Activated CD8-positive, alpha-beta T cell treated with anti-CD3 and anti-CD28 coated beads, Interleukin-2, amount 10 ng/mL, durations not matched to agents 7 days and 5 days (primary cell): ENCODE measurements around the gene RABAC1. TPM values are rescaled to one million over a fixed set of nuclear protein-coding genes. Genes with fewer than 3 reads are reported as not detected.

Source experiments
- ATAC-seq: fragments of 150-1000 bp; cut with Tn5 transposase; one replicate; pipeline ENCODE4 v1.10.0; 2021; ENCODE audit warnings: moderate library complexity
- CTCF ChIA-PET: fragments of 350-600 bp; sonication (Branson Sonifier 250); formaldehyde crosslinking; loops from one replicate; lab custom pipeline; 2021; ENCODE audit warnings: antibody characterized with exemption; lab: Charles Lee
- POLR2A ChIA-PET: fragments of 350-600 bp; sonication (Branson Sonifier 250); formaldehyde crosslinking; loops from one replicate; lab custom pipeline; 2021; ENCODE audit warnings: antibody characterized with exemption; lab: Charles Lee
- DNase-seq: peaks from one replicate; pipeline ENCODE4 v3.0.0-alpha.2; 2020
- H3K27ac Mint-ChIP-seq: one replicate; pipeline ENCODE4 v1.8.0; 2021; ENCODE audit warnings: mild to moderate bottlenecking, mixed read lengths
- H3K27me3 Mint-ChIP-seq: one replicate; pipeline ENCODE4 v1.8.0; 2021; ENCODE audit warnings: low read depth, mixed read lengths
- H3K36me3 Mint-ChIP-seq: one replicate; pipeline ENCODE4 v1.8.0; 2021; ENCODE audit warnings: low read depth, mixed read lengths
- H3K4me1 Mint-ChIP-seq: one replicate; pipeline ENCODE4 v1.8.0; 2021; ENCODE audit warnings: low read depth, mixed read lengths
- H3K4me3 Mint-ChIP-seq: one replicate; pipeline ENCODE4 v1.8.0; 2021; ENCODE audit warnings: mild to moderate bottlenecking, mixed read lengths
- H3K9me3 Mint-ChIP-seq: one replicate; pipeline ENCODE4 v1.8.0; 2022; ENCODE audit warnings: mixed read lengths; ENCODE audit not compliant: insufficient read depth
- total RNA-seq, 2 experiments: library from RNA; stranded (reverse); gene quantifications; one replicate each; pipeline ENCODE4 v1.2.3, GENCODE V29; 2021

RABAC1 gene
- total RNA-seq, 2 experiments from 2014 or later, result 63.0 to 63.4 TPM

GRCh38 chr19:41984961-41985360, 25.8 kb upstream of the RABAC1 start:
- Mint-ChIP-seq H3K9me3 (no peaks in the 10 kb centered on the region), H3K4me3 (no peak overlapping the region), H3K27ac (no peak overlapping the region), H3K27me3 (no peaks in the 10 kb centered on the region), H3K36me3 (no peaks in the 10 kb centered on the region), H3K4me1 (no peaks in the 10 kb centered on the region)
- no peak for ATAC-seq
- ChIA-PET POLR2A (no interaction called here), CTCF (no interaction called here)
- DNase-seq, result no peak

GRCh38 chr19:41981724-41982123, 22.6 kb upstream of the RABAC1 start:
- no peak overlapping the region for H3K4me3 Mint-ChIP-seq
- H3K4me1 Mint-ChIP-seq, result no peaks in the 10 kb centered on the region
- no peak for ATAC-seq

GRCh38 chr19:41978470-41978869, 19.3 kb upstream of the RABAC1 start:
- Mint-ChIP-seq H3K36me3 (no peaks in the 10 kb centered on the region), H3K27ac (no peak overlapping the region), H3K27me3 (no peaks in the 10 kb centered on the region), H3K4me1 (no peaks in the 10 kb centered on the region), H3K4me3 (no peak overlapping the region), H3K9me3 (no peaks in the 10 kb centered on the region)
- ChIA-PET POLR2A (no interaction called here), CTCF (no interaction called here)
- DNase-seq (no peak), ATAC-seq (no peak)

More at GRCh38 chr19:41981724-41982123, 22.6 kb upstream of the RABAC1 start:
- H3K27ac Mint-ChIP-seq, result no peak overlapping the region
- CTCF ChIA-PET, result no interaction called here
- POLR2A ChIA-PET, result no interaction called here
- H3K36me3 Mint-ChIP-seq, result no peaks in the 10 kb centered on the region
- no peak for DNase-seq
- no peaks in the 10 kb centered on the region for H3K9me3 Mint-ChIP-seq
- no peaks in the 10 kb centered on the region for H3K27me3 Mint-ChIP-seq

GRCh38 chr19:41977916-41978315, 18.8 kb upstream of the RABAC1 start:
- DNase-seq (no peak), ATAC-seq (no peak)
- ChIA-PET CTCF (no interaction called here), POLR2A (no interaction called here)
- no peaks in the 10 kb centered on the region for H3K9me3 Mint-ChIP-seq
- H3K4me3 Mint-ChIP-seq, result no peak overlapping the region
- no peaks in the 10 kb centered on the region for H3K4me1 Mint-ChIP-seq
- no peak overlapping the region for H3K27ac Mint-ChIP-seq
- no peaks in the 10 kb centered on the region for H3K27me3 Mint-ChIP-seq
- no peaks in the 10 kb centered on the region for H3K36me3 Mint-ChIP-seq

GRCh38 chr19:41974652-41975051, 15.5 kb upstream of the RABAC1 start:
- no peaks in the 10 kb centered on the region for H3K36me3 Mint-ChIP-seq
- H3K4me1 Mint-ChIP-seq, result no peaks in the 10 kb centered on the region
- DNase-seq (no peak), ATAC-seq (no peak)
- H3K27me3 Mint-ChIP-seq, result no peaks in the 10 kb centered on the region
- H3K9me3 Mint-ChIP-seq, result no peaks in the 10 kb centered on the region
- H3K4me3 Mint-ChIP-seq, result no peak overlapping the region
- ChIA-PET CTCF (no interaction called here), POLR2A (interaction anchor here (0.7 kb wide), 1 partner anchor 115 kb away, joined by 3 read pairs; the partner anchor contains the start of gene RPS19)
- H3K27ac Mint-ChIP-seq, result no peak overlapping the region

- H3K4me1 Mint-ChIP-seq, result no peaks in the 10 kb centered on the region
- DNase-seq (no peak), ATAC-seq (no peak)
- H3K9me3 Mint-ChIP-seq, result no peaks in the 10 kb centered on the region
- POLR2A ChIA-PET, result no interaction called here
- H3K27ac Mint-ChIP-seq, result no peak overlapping the region
- no peaks in the 10 kb centered on the region for H3K27me3 Mint-ChIP-seq
- no peaks in the 10 kb centered on the region for H3K36me3 Mint-ChIP-seq
- CTCF ChIA-PET, result no interaction called here
- H3K4me3 Mint-ChIP-seq, result no peak overlapping the region
Observed at GRCh38 chr19:41971363-41971762, 12.2 kb upstream of the RABAC1 start.

GRCh38 chr19:41969772-41970458, 10.8 kb upstream of the RABAC1 start:
- DNase-seq (no peak), ATAC-seq (no peak)
- H3K27ac Mint-ChIP-seq, result no peak overlapping the region
- no peaks in the 10 kb centered on the region for H3K4me1 Mint-ChIP-seq
- ChIA-PET CTCF (interaction anchor here (1.4 kb wide), 1 partner anchor 217 kb away, joined by 3 read pairs; no protein-coding TSS in a partner anchor), POLR2A (no interaction called here)
- no peaks in the 10 kb centered on the region for H3K27me3 Mint-ChIP-seq
- no peaks in the 10 kb centered on the region for H3K36me3 Mint-ChIP-seq
- H3K4me3 Mint-ChIP-seq, result no peak overlapping the region
- no peaks in the 10 kb centered on the region for H3K9me3 Mint-ChIP-seq

- ChIA-PET CTCF (interaction anchor here (1.4 kb wide), 1 partner anchor 216 kb away, joined by 3 read pairs; no protein-coding TSS in a partner anchor), POLR2A (no interaction called here)
- H3K4me3 Mint-ChIP-seq, result no peak overlapping the region
- H3K9me3 Mint-ChIP-seq, result no peaks in the 10 kb centered on the region
- ATAC-seq (no peak), DNase-seq (no peak)
- H3K4me1 Mint-ChIP-seq, result no peaks in the 10 kb centered on the region
- no peaks in the 10 kb centered on the region for H3K36me3 Mint-ChIP-seq
- no peaks in the 10 kb centered on the region for H3K27me3 Mint-ChIP-seq
- H3K27ac Mint-ChIP-seq, result no peak overlapping the region
Observed at GRCh38 chr19:41968751-41969595, 9.9 kb upstream of the RABAC1 start.

GRCh38 chr19:41967054-41967783, 8.1 kb upstream of the RABAC1 start:
- no peaks in the 10 kb centered on the region for H3K36me3 Mint-ChIP-seq
- H3K9me3 Mint-ChIP-seq, result no peaks in the 10 kb centered on the region
- H3K27ac Mint-ChIP-seq, result no peak overlapping the region
- ChIA-PET CTCF (no interaction called here), POLR2A (no interaction called here)
- ATAC-seq (no peak), DNase-seq (no peak)
- H3K4me3 Mint-ChIP-seq, result no peak overlapping the region
- no peaks in the 10 kb centered on the region for H3K4me1 Mint-ChIP-seq
- no peaks in the 10 kb centered on the region for H3K27me3 Mint-ChIP-seq

GRCh38 chr19:41965106-41965505, 6.0 kb upstream of the RABAC1 start:
- H3K4me3 Mint-ChIP-seq, result no peak overlapping the region
- H3K36me3 Mint-ChIP-seq, result no peaks in the 10 kb centered on the region
- no peak for ATAC-seq
- H3K9me3 Mint-ChIP-seq, result no peaks in the 10 kb centered on the region
- ChIA-PET CTCF (interaction anchor here (1.1 to 1.4 kb wide), 2 partner anchors 70 to 173 kb away, joined by 3 read pairs; no protein-coding TSS in a partner anchor), POLR2A (interaction anchor here (0.6 kb wide), 1 partner anchor 27 kb away, joined by 3 read pairs; no protein-coding TSS in a partner anchor)
- H3K27ac Mint-ChIP-seq, result no peak overlapping the region
- no peak for DNase-seq
- H3K27me3 Mint-ChIP-seq, result no peaks in the 10 kb centered on the region
- H3K4me1 Mint-ChIP-seq, result no peaks in the 10 kb centered on the region

- peaks cover 7% of the 10 kb centered on the region for H3K36me3 Mint-ChIP-seq
- DNase-seq (no peak), ATAC-seq (no peak)
- no peak overlapping the region for H3K27ac Mint-ChIP-seq
- no peaks in the 10 kb centered on the region for H3K27me3 Mint-ChIP-seq
- H3K4me3 Mint-ChIP-seq, result no peak overlapping the region
- POLR2A ChIA-PET, result no interaction called here
- H3K9me3 Mint-ChIP-seq, result no peaks in the 10 kb centered on the region
- peaks cover 20% of the 10 kb centered on the region for H3K4me1 Mint-ChIP-seq
- CTCF ChIA-PET, result interaction anchor here (1.2 to 3.1 kb wide), 3 partner anchors 68 to 74 kb away, joined by 3 to 18 read pairs (median 4); no protein-coding TSS in a partner anchor
Observed at GRCh38 chr19:41960973-41961372, 1.9 kb upstream of the RABAC1 start.
